GDM1 (cell line): ENCODE results near the gene CCRL2.
A peak's percentile ranks its signal among the peaks of the same experiment; 100 is the strongest.

ENCODE experiments used
- DNase-seq: peaks from one replicate; lab custom pipeline; 2025; lab: John Stamatoyannopoulos, UW

CCRL2 gene

GRCh38 chr3:46406788-46407611, at the start of gene CCRL2, which contains the start of gene CCR5AS:
CCRL2 (plus strand) TSS chr3:46407259; CDS start chr3:46408080, 821 bp downstream.
CCR5AS (minus strand) TSS chr3:46407066.
- DNase-seq = peak; percentile 79

GRCh38 chr3:46358466-46358865, 48.6 kb upstream of the CCRL2 start:
- DNase-seq = no peak

GRCh38 chr3:46359733-46360493, 47.1 kb upstream of the CCRL2 start:
- no peak for DNase-seq

- DNase-seq = no peak
Measured at GRCh38 chr3:46360907-46361306, 46.2 kb upstream of the CCRL2 start.

- DNase-seq = no peak
Measured at GRCh38 chr3:46361408-46362283, 45.4 kb upstream of the CCRL2 start.

- no peak for DNase-seq
Measured at GRCh38 chr3:46365041-46365440, 42.0 kb upstream of the CCRL2 start.

- DNase-seq = no peak
Measured at GRCh38 chr3:46365737-46366524, 41.1 kb upstream of the CCRL2 start.

- no peak for DNase-seq
Measured at GRCh38 chr3:46367811-46368210, 39.2 kb upstream of the CCRL2 start.

- peak; percentile 88 for DNase-seq
Measured at GRCh38 chr3:46368569-46368968, 38.5 kb upstream of the CCRL2 start.

- DNase-seq = no peak
Measured at GRCh38 chr3:46369151-46369550, 37.9 kb upstream of the CCRL2 start.

GRCh38 chr3:46369675-46370132, 37.4 kb upstream of the CCRL2 start:
- DNase-seq = no peak

- no peak for DNase-seq
Measured at GRCh38 chr3:46370839-46371518, 36.1 kb upstream of the CCRL2 start, which contains the start of gene CCR5. CCR5 (plus strand) TSS chr3:46370946; CDS start chr3:46372903, 1,957 bp downstream.

- no peak for DNase-seq
Measured at GRCh38 chr3:46371519-46372340, 35.3 kb upstream of the CCRL2 start.

- peak; percentile 43 for DNase-seq
Measured at GRCh38 chr3:46372492-46373359, 34.3 kb upstream of the CCRL2 start.

- DNase-seq = no peak
Measured at GRCh38 chr3:46374755-46375154, 32.3 kb upstream of the CCRL2 start.

GRCh38 chr3:46375218-46375617, 31.8 kb upstream of the CCRL2 start:
- no peak for DNase-seq

GRCh38 chr3:46375814-46376213, 31.2 kb upstream of the CCRL2 start:
- peak; percentile 59 for DNase-seq

GRCh38 chr3:46378426-46378942, 28.6 kb upstream of the CCRL2 start:
- peak; percentile 66 for DNase-seq
